NCI-H146 (cell line): ENCODE results near the gene AK1.

Experiments
- DNase-seq: peaks from one replicate; lab custom pipeline; 2025; lab: John Stamatoyannopoulos, UW

The AK1 gene

GRCh38 chr9:127908660-127908926 is 31.1 kb upstream of the AK1 start:
- no peak for DNase-seq

GRCh38 chr9:127907867-127908659 is 30.6 kb upstream of the AK1 start:
- DNase-seq = no peak

GRCh38 chr9:127905788-127906191 is 28.3 kb upstream of the AK1 start:
- no peak for DNase-seq

GRCh38 chr9:127905004-127905728 is 27.7 kb upstream of the AK1 start:
- DNase-seq = no peak

GRCh38 chr9:127904561-127905003 is 27.1 kb upstream of the AK1 start:
- DNase-seq = no peak

GRCh38 chr9:127903557-127904475 is 26.3 kb upstream of the AK1 start:
- DNase-seq = no peak

- peak; percentile 47 for DNase-seq
These were observed 21.9 kb upstream of the AK1 start, which contains the start of gene ST6GALNAC6 for GRCh38 chr9:127899128-127899943. Gene ST6GALNAC6 (minus strand): TSS chr9:127899603. CDS start chr9:127897981, 1,622 bp downstream.

- no peak for DNase-seq
These were observed 21.1 kb upstream of the AK1 start for GRCh38 chr9:127898433-127899127.

GRCh38 chr9:127897193-127897692 is 19.8 kb upstream of the AK1 start:
- no peak for DNase-seq

GRCh38 chr9:127896395-127897192 is 19.1 kb upstream of the AK1 start:
- DNase-seq = no peak

- DNase-seq = no peak
These were observed 18.3 kb upstream of the AK1 start for GRCh38 chr9:127895811-127896210.

GRCh38 chr9:127893392-127893791 is 15.9 kb upstream of the AK1 start:
- no peak for DNase-seq

- DNase-seq = no peak
These were observed 15.4 kb upstream of the AK1 start for GRCh38 chr9:127892831-127893230.

- no peak for DNase-seq
These were observed 12.6 kb upstream of the AK1 start for GRCh38 chr9:127890053-127890452.

- no peak for DNase-seq
These were observed 10.3 kb upstream of the AK1 start for GRCh38 chr9:127887792-127888191.

GRCh38 chr9:127886401-127886972 is 9.0 kb upstream of the AK1 start:
- DNase-seq = no peak

- DNase-seq = no peak
These were observed 8.2 kb upstream of the AK1 start for GRCh38 chr9:127885508-127886281.

GRCh38 chr9:127884976-127885490 is 7.6 kb upstream of the AK1 start:
- DNase-seq = no peak
